Measurements from ENCODE around the gene APAF1.

Gene APAF1

DNA sequence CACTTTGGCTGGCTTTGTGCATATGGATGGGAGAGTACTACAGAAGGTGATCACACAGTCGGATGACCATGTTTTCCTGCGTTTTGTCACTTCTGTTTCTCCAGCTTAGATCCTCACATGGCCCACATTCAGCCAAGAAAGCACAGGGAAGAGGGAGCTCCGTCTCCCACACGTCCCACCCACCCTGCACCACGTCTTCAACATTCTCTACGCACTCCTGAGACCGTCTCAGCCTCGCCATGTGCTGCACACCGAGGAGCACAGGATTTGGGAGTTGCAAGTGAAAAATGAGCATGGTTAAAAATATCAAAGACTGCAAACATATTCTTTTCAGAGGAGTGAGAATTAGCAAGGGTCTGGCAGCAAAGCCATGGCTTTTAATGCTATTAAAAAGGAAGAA lies 122.2 kb downstream of the APAF1 start:
- no peak for DNase-seq

DNA sequence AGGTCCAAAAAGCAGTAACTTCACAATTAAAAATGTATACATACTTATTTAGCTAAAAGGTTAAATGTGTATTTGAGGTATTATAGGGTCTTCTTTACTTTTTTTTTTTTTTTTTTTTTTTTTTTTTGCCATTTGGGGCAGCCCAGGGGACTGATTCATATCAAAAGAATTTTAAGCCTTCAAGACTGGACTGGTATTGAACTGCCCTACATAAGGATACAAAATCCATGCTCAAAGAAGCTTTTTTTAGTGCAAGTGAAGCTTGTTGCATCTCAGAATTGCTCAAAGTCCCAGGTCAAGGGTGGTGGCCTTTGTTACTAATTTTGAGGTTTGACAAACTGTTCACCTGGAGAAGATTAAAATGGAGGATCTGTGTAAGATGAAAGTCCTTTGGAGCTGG lies 124.0 kb downstream of the APAF1 start:
- no peak for DNase-seq

DNA sequence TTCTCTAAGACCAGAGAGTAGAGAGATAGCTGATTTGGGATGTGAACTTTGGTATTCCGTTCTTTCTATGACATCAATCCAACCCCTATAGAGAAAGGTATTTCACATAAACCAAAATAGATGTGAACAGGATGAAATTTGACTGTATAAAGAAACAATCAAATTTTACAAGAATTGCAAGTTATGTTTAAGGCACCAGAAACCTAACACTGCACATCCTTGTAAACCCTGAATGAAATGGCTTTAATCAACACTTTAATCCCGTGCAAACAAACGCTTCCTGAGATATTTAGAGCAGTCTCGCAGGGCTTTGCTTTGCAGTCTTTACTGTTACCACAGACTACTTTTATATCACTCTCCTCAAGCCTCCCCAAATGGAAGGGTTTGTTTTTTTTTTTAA lies 125.1 kb downstream of the APAF1 start:
- DNase-seq = no peak

DNA sequence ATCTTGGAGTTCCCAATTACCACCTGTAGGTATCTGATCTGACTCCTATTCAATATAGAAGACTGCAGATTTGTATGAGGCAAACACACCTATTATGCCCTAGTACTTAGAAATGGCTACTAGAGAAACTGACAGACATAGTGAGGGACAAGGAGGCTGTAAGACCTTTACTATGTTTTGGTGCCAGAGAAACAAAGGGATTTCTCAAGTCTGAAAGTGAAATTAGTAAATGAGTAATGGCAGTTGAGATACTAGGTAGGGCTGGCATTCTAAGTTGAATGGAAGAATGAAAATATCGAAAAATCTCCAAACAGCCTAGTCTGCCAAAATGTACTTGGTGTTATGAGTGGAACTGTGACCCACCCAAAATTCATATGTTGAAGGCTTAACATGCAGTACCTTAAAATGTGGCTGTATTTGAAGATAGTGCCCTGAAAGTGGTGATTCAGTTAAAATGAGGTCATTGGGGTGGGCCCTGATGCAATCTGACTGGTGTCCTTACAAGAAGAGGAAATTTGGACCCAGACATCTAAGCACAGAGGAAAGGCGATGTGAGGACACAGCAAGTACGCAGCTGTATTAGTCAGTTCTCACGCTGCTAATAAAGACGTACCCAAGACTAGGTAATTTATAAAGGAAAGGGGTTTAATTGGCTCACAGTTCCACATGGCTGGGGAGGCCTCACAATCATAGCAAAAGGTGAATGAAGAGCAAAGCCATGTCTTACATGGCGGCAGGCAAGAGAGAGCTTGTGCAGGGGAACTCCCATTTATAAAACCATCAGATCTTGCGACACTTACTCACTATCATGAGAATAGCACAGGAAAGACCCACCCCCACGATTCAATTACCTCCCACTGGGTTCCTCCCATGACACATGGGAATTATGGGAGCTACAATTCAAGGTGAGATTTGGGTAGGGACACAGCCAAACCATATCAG lies 127.0 kb downstream of the APAF1 start:
- DNase-seq = no peak

DNA sequence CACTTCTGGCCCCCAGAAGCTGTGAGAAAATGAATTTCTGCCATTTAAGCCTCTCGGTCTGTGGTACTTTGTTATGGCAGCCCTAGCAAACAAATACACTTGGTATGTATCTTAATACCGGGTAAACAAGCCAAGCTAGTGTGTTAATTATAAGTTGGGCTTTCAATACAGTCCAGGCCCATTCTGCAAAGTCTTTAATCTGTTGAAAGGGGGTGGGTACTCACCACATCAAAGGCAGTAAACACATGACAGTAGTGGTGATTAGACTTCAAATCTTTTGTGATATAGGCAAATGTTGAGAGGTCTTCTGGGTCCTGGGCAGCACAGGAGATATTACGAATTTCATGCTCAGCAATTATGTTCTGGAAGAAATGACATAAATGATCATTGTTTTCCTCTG lies 127.7 kb downstream of the APAF1 start:
- DNase-seq = no peak

DNA sequence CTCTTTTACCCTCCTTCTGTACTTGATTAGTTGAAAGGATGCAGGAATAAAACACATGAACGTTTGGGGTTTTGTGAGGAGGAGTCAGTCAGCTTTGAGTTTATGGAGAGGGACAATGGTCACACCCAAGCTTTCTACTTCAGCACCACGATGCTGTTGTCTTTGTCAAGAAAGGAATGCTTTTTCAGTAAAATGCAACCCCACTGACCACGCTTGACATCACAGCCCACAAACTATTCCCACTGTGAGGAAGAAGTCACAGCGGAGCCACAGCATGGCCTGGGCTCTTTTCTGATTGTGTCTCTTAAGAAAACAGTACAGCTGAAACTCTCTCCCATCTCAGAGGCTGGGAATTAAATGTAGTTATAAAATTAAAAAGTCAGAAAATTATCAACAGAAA lies 135.2 kb downstream of the APAF1 start:
- no peak for DNase-seq

DNA sequence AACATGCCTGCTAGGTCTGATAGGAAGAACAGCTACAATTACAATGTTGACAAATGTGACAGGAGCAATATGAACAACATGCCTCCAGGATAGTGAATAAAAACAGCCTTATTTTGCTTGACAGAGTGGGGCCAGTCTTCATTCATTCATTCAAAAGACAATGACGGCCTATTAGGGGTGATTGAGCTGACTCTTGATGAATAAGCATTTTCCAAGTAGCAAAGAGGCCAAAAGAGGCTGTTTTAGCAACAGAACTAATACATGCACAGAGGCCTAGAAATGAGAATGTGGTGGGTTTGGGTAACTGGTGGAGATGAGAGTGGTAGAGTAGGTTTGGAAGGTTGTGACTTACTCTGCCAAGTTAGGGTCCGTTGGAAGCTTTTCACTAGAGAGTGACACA lies 138.3 kb downstream of the APAF1 start:
- no peak for DNase-seq
